WTC11 (cell line): Measurements from ENCODE around the gene TMEM117. TPM values are rescaled to one million over a fixed set of nuclear protein-coding genes. Genes with fewer than 3 reads are reported as not detected.

ENCODE experiments used
- ATAC-seq: fragments of 200-7000 bp; cut with Tn5 transposase; 2 replicates; pipeline ENCODE4 v1.10.0; 2021; ENCODE audit warnings: mild to moderate bottlenecking, moderate library complexity
- CTCF ChIA-PET: fragments of 300-600 bp; sonication (Branson Sonifier 250); formaldehyde crosslinking; loops from one replicate; lab custom pipeline; 2021; ENCODE audit warnings: antibody characterized with exemption; lab: Charles Lee
- POLR2A ChIA-PET: fragments of 350-600 bp; sonication (Branson Sonifier 250); formaldehyde crosslinking; loops from one replicate; lab custom pipeline; 2021; ENCODE audit warnings: antibody characterized with exemption; lab: Charles Lee
- DNase-seq: peaks from one replicate; pipeline ENCODE4 v3.0.0; 2021; ENCODE audit warnings: low spot score
- H3K27ac Mint-ChIP-seq: 2 replicates; pipeline ENCODE4 v1.8.0; 2021; ENCODE audit warnings: mixed read lengths
- H3K27me3 Mint-ChIP-seq: 2 replicates; pipeline ENCODE4 v1.8.0; 2021; ENCODE audit warnings: low read depth, mild to moderate bottlenecking, moderate library complexity, mixed read lengths
- H3K36me3 Mint-ChIP-seq: 2 replicates; pipeline ENCODE4 v1.8.0; 2021; ENCODE audit warnings: mixed read lengths
- H3K4me1 Mint-ChIP-seq: 2 replicates; pipeline ENCODE4 v1.8.0; 2022; ENCODE audit warnings: mixed read lengths
- H3K4me3 Mint-ChIP-seq: 2 replicates; pipeline ENCODE4 v1.8.0; 2021; ENCODE audit warnings: mild to moderate bottlenecking, moderate library complexity, mixed read lengths
- H3K9me3 Mint-ChIP-seq: 2 replicates; pipeline ENCODE4 v1.8.0; 2021; ENCODE audit warnings: mixed read lengths
- ELF4 ChIP-seq: sonication (generic); formaldehyde crosslinking; IDR thresholded peaks from 2 replicates; pipeline ENCODE4 v1.8.1; 2022; ENCODE audit warnings: low read depth, mild to moderate bottlenecking, moderate library complexity, missing genetic modification reagents
- EMX1 ChIP-seq: fragments of 250-450 bp; sonication (Bioruptor Pico); IDR thresholded peaks from 2 replicates; pipeline ENCODE4 v1.8.0; 2021; ENCODE audit warnings: mild to moderate bottlenecking
- FOXK1 ChIP-seq: sonication (generic); formaldehyde crosslinking; IDR thresholded peaks from 2 replicates; pipeline ENCODE4 v1.8.0; 2022; ENCODE audit warnings: mild to moderate bottlenecking, moderate library complexity, missing genetic modification reagents
- JAZF1 ChIP-seq: fragments of 250-450 bp; sonication (Bioruptor Pico); IDR thresholded peaks from 2 replicates; pipeline ENCODE4 v1.9.0; 2021; ENCODE audit warnings: moderate library complexity, mild to moderate bottlenecking, inconsistent platforms
- KAT7 ChIP-seq: sonication (generic); formaldehyde crosslinking; IDR thresholded peaks from 2 replicates; pipeline ENCODE4 v1.8.1; 2023; ENCODE audit warnings: missing genetic modification reagents, mild to moderate bottlenecking, borderline replicate concordance
- MYBL2 ChIP-seq: sonication (generic); formaldehyde crosslinking; IDR thresholded peaks from 2 replicates; pipeline ENCODE4 v1.8.1; 2023; ENCODE audit warnings: mild to moderate bottlenecking, moderate library complexity, missing genetic modification reagents
- NFATC4 ChIP-seq: fragments of 250-450 bp; sonication (Bioruptor Pico); IDR thresholded peaks from 2 replicates; pipeline ENCODE4 v1.9.0; 2021; ENCODE audit warnings: mild to moderate bottlenecking
- NFE2L1 ChIP-seq: sonication (generic); formaldehyde crosslinking; IDR thresholded peaks from 2 replicates; pipeline ENCODE4 v1.8.1; 2023; ENCODE audit warnings: missing genetic modification reagents
- NR3C1 ChIP-seq: sonication (generic); formaldehyde crosslinking; conservative IDR thresholded peaks from 2 replicates; pipeline ENCODE4 v1.8.1; 2023; ENCODE audit warnings: low read depth, mild to moderate bottlenecking, missing genetic modification reagents
- PRRX2 ChIP-seq: fragments of 250-450 bp; sonication (Bioruptor Pico); IDR thresholded peaks from 2 replicates; pipeline ENCODE4 v1.8.0; 2021; ENCODE audit warnings: mild to moderate bottlenecking
- RORB ChIP-seq: fragments of 250-450 bp; sonication (Bioruptor Pico); IDR thresholded peaks from 2 replicates; pipeline ENCODE4 v1.9.0; 2021; ENCODE audit warnings: mild to moderate bottlenecking
- SMAD3 ChIP-seq: sonication (generic); formaldehyde crosslinking; IDR thresholded peaks from 2 replicates; pipeline ENCODE4 v1.8.0; 2022; ENCODE audit warnings: missing genetic modification reagents, mild to moderate bottlenecking, borderline replicate concordance
- SMAD4 ChIP-seq: sonication (generic); formaldehyde crosslinking; IDR thresholded peaks from 2 replicates; pipeline ENCODE4 v1.8.0; 2022; ENCODE audit warnings: mild to moderate bottlenecking, missing genetic modification reagents
- SOX15 ChIP-seq: fragments of 250-450 bp; sonication (Bioruptor Pico); IDR thresholded peaks from 2 replicates; pipeline ENCODE4 v1.9.0; 2021; ENCODE audit warnings: mild to moderate bottlenecking
- SP1 ChIP-seq: sonication (generic); formaldehyde crosslinking; conservative IDR thresholded peaks from 2 replicates; pipeline ENCODE4 v1.8.1; 2022; ENCODE audit warnings: missing genetic modification reagents
- TCF7 ChIP-seq: sonication (generic); formaldehyde crosslinking; IDR thresholded peaks from 2 replicates; pipeline ENCODE4 v1.8.0; 2022; ENCODE audit warnings: mild to moderate bottlenecking, low read depth, missing genetic modification reagents, moderate library complexity
- TEAD4 ChIP-seq: sonication (generic); formaldehyde crosslinking; IDR thresholded peaks from 2 replicates; pipeline ENCODE4 v1.8.0; 2022; ENCODE audit warnings: mild to moderate bottlenecking, missing genetic modification reagents
- ZNF232 ChIP-seq: sonication (generic); formaldehyde crosslinking; IDR thresholded peaks from 2 replicates; pipeline ENCODE4 v1.8.0; 2022; ENCODE audit warnings: mild to moderate bottlenecking, missing genetic modification reagents
- ZNF396 ChIP-seq: fragments of 250-450 bp; sonication (Bioruptor Pico); IDR thresholded peaks from 2 replicates; pipeline ENCODE4 v1.8.0; 2021; ENCODE audit warnings: mild to moderate bottlenecking, moderate library complexity, borderline replicate concordance
- total RNA-seq: library from RNA; stranded (reverse); gene quantifications from 3 replicates; pipeline ENCODE4 v1.2.3, GENCODE V29; 2021
- TF ChIP-seq, protein P1 (sequence below): sonication (generic); formaldehyde crosslinking; conservative IDR thresholded peaks from 2 replicates; pipeline ENCODE4 v1.8.1; 2022; ENCODE audit warnings: mild to moderate bottlenecking, missing genetic modification reagents
- TF ChIP-seq, protein P2 (sequence below): sonication (generic); formaldehyde crosslinking; IDR thresholded peaks from 2 replicates; pipeline ENCODE4 v1.8.1; 2022; ENCODE audit warnings: low read depth, missing genetic modification reagents, borderline replicate concordance
- TF ChIP-seq, protein P3 (sequence below): sonication (generic); formaldehyde crosslinking; IDR thresholded peaks from 2 replicates; pipeline ENCODE4 v1.8.1; 2022; ENCODE audit warnings: mild to moderate bottlenecking, moderate library complexity, missing genetic modification reagents
- TF ChIP-seq, protein P4 (sequence below): sonication (generic); formaldehyde crosslinking; IDR thresholded peaks from 2 replicates; pipeline ENCODE4 v1.8.1; 2023; ENCODE audit warnings: mild to moderate bottlenecking, moderate library complexity, missing genetic modification reagents
- TF ChIP-seq, protein P5 (sequence below): sonication (generic); formaldehyde crosslinking; IDR thresholded peaks from 2 replicates; pipeline ENCODE4 v1.8.1; 2022; ENCODE audit warnings: missing genetic modification reagents, borderline replicate concordance
- TF ChIP-seq, protein P6 (sequence below): fragments of 200-600 bp; IDR thresholded peaks from 2 replicates; pipeline ENCODE4 v1.8.0; 2022; ENCODE audit warnings: antibody characterized with exemption
- TF ChIP-seq, protein P7 (sequence below): fragments of 250-450 bp; sonication (Bioruptor Pico); IDR thresholded peaks from 2 replicates; pipeline ENCODE4 v1.9.0; 2021; ENCODE audit warnings: mild to moderate bottlenecking

The TMEM117 gene
- total RNA-seq, 1 experiment from 2014 or later: 1.5 TPM

DNA sequence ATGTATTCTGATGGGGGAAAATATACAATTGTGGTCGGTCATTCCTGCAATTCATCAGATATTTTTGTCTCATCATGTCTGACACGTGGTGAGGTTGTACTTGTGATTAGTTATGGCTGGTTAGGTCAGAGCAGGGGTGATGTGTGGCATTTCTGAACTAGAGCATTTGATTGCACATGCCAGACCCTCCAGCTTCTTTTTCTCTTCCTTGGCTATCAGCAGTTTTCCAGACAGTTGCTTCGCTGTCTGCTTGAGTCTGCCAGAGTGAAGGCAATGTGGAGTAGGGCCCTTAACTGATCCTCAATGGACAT is 25.9 kb downstream of the TMEM117 start:
- CTCF ChIA-PET: interaction anchor here (1.2 kb wide), 1 partner anchor 103 kb away, joined by 3 read pairs; the partner anchor contains the start of genes IRAK4 and PUS7L
- ATAC-seq (no peak), DNase-seq (no peak)
- peaks cover 12% of the 10 kb centered on the region for H3K4me1 Mint-ChIP-seq
- peaks cover 18% of the 10 kb centered on the region for H3K9me3 Mint-ChIP-seq
- TF ChIP-seq ZNF396: no peak
- TF ChIP-seq JAZF1 (CRISPR knock-in tag): no peak
- TF ChIP-seq, protein P1, sequence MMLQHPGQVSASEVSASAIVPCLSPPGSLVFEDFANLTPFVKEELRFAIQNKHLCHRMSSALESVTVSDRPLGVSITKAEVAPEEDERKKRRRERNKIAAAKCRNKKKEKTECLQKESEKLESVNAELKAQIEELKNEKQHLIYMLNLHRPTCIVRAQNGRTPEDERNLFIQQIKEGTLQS (CRISPR knock-in tag): no peak
- TF ChIP-seq SOX15 (CRISPR knock-in tag): no peak
- TF ChIP-seq, protein P2, sequence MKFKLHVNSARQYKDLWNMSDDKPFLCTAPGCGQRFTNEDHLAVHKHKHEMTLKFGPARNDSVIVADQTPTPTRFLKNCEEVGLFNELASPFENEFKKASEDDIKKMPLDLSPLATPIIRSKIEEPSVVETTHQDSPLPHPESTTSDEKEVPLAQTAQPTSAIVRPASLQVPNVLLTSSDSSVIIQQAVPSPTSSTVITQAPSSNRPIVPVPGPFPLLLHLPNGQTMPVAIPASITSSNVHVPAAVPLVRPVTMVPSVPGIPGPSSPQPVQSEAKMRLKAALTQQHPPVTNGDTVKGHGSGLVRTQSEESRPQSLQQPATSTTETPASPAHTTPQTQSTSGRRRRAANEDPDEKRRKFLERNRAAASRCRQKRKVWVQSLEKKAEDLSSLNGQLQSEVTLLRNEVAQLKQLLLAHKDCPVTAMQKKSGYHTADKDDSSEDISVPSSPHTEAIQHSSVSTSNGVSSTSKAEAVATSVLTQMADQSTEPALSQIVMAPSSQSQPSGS (CRISPR knock-in tag): no peak
- TF ChIP-seq TCF7 (CRISPR knock-in tag): no peak
- TF ChIP-seq SMAD3 (CRISPR knock-in tag): no peak
- no peak for TF ChIP-seq TEAD4 (CRISPR knock-in tag)
- TF ChIP-seq, protein P3, sequence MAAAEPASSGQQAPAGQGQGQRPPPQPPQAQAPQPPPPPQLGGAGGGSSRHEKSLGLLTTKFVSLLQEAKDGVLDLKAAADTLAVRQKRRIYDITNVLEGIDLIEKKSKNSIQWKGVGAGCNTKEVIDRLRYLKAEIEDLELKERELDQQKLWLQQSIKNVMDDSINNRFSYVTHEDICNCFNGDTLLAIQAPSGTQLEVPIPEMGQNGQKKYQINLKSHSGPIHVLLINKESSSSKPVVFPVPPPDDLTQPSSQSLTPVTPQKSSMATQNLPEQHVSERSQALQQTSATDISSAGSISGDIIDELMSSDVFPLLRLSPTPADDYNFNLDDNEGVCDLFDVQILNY (CRISPR knock-in tag): no peak
- TF ChIP-seq EMX1 (CRISPR knock-in tag): no peak
- TF ChIP-seq SP1 (CRISPR knock-in tag): no peak
- TF ChIP-seq ELF4 (CRISPR knock-in tag): no peak
- TF ChIP-seq ZNF232: no peak
- no peak for TF ChIP-seq RORB (CRISPR knock-in tag)
- no peak for TF ChIP-seq NFE2L1 (CRISPR knock-in tag)
- TF ChIP-seq, protein P4, sequence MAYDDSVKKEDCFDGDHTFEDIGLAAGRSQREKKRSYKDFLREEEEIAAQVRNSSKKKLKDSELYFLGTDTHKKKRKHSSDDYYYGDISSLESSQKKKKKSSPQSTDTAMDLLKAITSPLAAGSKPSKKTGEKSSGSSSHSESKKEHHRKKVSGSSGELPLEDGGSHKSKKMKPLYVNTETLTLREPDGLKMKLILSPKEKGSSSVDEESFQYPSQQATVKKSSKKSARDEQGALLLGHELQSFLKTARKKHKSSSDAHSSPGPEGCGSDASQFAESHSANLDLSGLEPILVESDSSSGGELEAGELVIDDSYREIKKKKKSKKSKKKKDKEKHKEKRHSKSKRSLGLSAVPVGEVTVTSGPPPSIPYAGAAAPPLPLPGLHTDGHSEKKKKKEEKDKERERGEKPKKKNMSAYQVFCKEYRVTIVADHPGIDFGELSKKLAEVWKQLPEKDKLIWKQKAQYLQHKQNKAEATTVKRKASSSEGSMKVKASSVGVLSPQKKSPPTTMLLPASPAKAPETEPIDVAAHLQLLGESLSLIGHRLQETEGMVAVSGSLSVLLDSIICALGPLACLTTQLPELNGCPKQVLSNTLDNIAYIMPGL (CRISPR knock-in tag): no peak
- TF ChIP-seq, all 79 proteins: peak for 0
- Mint-ChIP-seq H3K4me3 (no peak overlapping the region), H3K27me3 (no peaks in the 10 kb centered on the region), H3K27ac (no peak overlapping the region), H3K36me3 (peaks cover 3% of the 10 kb centered on the region; the same call in 1 of the 2 replicates)
- POLR2A ChIA-PET: no interaction called here

DNA sequence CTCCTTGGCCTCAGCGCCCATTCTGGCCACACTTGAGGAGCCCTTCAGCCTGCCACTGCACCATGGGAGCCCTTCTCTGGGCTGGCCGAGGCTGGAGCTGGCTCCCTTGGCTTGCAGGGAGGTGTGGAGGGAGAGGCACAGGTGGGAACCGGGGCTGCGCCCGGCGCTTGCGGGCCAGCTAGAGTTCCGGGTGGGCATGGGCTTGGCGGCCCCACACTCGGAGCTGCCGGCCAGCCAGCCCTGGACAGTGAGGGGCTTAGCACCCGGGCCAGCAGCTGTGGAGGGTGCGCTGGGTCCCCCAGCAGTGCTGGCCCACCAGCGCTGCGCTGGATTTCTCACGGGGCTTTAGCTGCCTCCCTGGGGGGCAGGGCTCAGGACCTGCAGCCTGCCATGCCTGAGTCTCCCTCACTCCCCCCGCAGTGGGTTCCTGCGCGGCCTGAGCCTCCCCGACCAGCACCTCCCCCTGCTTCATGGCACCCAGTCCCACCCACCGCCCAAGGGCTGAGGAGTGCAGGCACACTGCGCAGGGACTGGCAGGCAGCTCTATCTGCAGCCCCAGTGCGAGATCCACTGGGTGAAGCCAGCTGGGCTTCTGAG is 28.0 kb downstream of the TMEM117 start:
- peaks cover 7% of the 10 kb centered on the region for H3K4me1 Mint-ChIP-seq
- H3K27ac Mint-ChIP-seq: no peak overlapping the region
- peaks cover 18% of the 10 kb centered on the region for H3K9me3 Mint-ChIP-seq
- ChIA-PET CTCF (interaction anchor here (0.7 kb wide), 1 partner anchor 19 kb away, joined by 3 read pairs; no protein-coding TSS in a partner anchor), POLR2A (interaction anchor here (0.7 kb wide), 1 partner anchor 401 kb away, joined by 3 read pairs; no protein-coding TSS in a partner anchor)
- no peak overlapping the region for H3K4me3 Mint-ChIP-seq
- DNase-seq: no peak
- no peaks in the 10 kb centered on the region for H3K27me3 Mint-ChIP-seq
- ATAC-seq: no peak
- peaks cover 3% of the 10 kb centered on the region; the same call in 1 of the 2 replicates for H3K36me3 Mint-ChIP-seq
- TF ChIP-seq JAZF1 (CRISPR knock-in tag) (no peak), NR3C1 (CRISPR knock-in tag) (no peak), KAT7 (CRISPR knock-in tag) (no peak), NFE2L1 (CRISPR knock-in tag) (no peak), SP1 (CRISPR knock-in tag) (no peak), NFATC4 (no peak), SMAD4 (CRISPR knock-in tag) (no peak), FOXK1 (CRISPR knock-in tag) (no peak), EMX1 (CRISPR knock-in tag) (no peak), ELF4 (CRISPR knock-in tag) (no peak), SOX15 (CRISPR knock-in tag) (no peak), MYBL2 (CRISPR knock-in tag) (no peak), PRRX2 (CRISPR knock-in tag) (no peak)
- TF ChIP-seq, protein P5, sequence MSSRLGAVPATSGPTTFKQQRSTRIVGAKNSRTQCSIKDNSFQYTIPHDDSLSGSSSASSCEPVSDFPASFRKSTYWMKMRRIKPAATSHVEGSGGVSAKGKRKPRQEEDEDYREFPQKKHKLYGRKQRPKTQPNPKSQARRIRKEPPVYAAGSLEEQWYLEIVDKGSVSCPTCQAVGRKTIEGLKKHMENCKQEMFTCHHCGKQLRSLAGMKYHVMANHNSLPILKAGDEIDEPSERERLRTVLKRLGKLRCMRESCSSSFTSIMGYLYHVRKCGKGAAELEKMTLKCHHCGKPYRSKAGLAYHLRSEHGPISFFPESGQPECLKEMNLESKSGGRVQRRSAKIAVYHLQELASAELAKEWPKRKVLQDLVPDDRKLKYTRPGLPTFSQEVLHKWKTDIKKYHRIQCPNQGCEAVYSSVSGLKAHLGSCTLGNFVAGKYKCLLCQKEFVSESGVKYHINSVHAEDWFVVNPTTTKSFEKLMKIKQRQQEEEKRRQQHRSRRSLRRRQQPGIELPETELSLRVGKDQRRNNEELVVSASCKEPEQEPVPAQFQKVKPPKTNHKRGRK (CRISPR knock-in tag): no peak
- TF ChIP-seq, protein P6, sequence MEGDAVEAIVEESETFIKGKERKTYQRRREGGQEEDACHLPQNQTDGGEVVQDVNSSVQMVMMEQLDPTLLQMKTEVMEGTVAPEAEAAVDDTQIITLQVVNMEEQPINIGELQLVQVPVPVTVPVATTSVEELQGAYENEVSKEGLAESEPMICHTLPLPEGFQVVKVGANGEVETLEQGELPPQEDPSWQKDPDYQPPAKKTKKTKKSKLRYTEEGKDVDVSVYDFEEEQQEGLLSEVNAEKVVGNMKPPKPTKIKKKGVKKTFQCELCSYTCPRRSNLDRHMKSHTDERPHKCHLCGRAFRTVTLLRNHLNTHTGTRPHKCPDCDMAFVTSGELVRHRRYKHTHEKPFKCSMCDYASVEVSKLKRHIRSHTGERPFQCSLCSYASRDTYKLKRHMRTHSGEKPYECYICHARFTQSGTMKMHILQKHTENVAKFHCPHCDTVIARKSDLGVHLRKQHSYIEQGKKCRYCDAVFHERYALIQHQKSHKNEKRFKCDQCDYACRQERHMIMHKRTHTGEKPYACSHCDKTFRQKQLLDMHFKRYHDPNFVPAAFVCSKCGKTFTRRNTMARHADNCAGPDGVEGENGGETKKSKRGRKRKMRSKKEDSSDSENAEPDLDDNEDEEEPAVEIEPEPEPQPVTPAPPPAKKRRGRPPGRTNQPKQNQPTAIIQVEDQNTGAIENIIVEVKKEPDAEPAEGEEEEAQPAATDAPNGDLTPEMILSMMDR: no peak
- TF ChIP-seq, protein P7, sequence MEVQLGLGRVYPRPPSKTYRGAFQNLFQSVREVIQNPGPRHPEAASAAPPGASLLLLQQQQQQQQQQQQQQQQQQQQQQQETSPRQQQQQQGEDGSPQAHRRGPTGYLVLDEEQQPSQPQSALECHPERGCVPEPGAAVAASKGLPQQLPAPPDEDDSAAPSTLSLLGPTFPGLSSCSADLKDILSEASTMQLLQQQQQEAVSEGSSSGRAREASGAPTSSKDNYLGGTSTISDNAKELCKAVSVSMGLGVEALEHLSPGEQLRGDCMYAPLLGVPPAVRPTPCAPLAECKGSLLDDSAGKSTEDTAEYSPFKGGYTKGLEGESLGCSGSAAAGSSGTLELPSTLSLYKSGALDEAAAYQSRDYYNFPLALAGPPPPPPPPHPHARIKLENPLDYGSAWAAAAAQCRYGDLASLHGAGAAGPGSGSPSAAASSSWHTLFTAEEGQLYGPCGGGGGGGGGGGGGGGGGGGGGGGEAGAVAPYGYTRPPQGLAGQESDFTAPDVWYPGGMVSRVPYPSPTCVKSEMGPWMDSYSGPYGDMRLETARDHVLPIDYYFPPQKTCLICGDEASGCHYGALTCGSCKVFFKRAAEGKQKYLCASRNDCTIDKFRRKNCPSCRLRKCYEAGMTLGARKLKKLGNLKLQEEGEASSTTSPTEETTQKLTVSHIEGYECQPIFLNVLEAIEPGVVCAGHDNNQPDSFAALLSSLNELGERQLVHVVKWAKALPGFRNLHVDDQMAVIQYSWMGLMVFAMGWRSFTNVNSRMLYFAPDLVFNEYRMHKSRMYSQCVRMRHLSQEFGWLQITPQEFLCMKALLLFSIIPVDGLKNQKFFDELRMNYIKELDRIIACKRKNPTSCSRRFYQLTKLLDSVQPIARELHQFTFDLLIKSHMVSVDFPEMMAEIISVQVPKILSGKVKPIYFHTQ: no peak
